Measurements from ENCODE around the gene ACP7.

GRCh38 chr19:39158646-39159260, 74.6 kb downstream of the ACP7 start:
- TF ChIP-seq CTCF (conservative IDR thresholded peaks at IDR 0.05 in 1 of 2, IDR thresholded peaks at IDR 0.05 in 1 of 2; ENCODE audit: low read depth in 1 of 2, low read length in 2 of 2), result no peak
- TF ChIP-seq EZH2 (IDR thresholded peaks at IDR 0.05; ENCODE audit: low read length, missing control alignments), result no peak

Measured in fibroblast of lung (primary cell).